GM18498 (cell line): Measurements from ENCODE around the gene OR4K13.

ENCODE experiments used
- ATAC-seq: cut with Tn5 transposase; IDR thresholded peaks from one replicate; pipeline ENCODE4 v1.9.1; 2021; ENCODE audit warnings: mild to moderate bottlenecking, moderate library complexity; ENCODE audit not compliant: unreplicated experiment

Gene OR4K13, protein sequence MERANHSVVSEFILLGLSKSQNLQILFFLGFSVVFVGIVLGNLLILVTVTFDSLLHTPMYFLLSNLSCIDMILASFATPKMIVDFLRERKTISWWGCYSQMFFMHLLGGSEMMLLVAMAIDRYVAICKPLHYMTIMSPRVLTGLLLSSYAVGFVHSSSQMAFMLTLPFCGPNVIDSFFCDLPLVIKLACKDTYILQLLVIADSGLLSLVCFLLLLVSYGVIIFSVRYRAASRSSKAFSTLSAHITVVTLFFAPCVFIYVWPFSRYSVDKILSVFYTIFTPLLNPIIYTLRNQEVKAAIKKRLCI

DNA sequence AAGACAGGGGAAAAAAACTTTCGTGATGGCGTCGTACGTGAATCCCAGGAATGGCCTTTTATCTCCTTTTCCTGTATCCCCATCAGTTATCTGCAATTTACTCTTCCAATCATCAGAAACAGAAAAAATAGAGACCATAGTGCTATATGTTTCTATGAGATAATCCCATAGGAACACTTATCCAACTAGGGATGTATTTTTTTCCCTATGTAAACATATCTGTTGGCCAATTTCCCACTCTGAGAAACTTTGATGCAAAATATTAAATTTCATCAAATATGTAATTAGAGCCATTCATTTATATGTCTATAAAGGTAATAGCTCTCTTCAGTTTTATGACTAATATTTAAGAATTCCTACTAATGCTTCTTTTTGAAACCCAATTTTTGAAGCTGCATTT is at the start of gene OR4K13:
Gene OR4K13 (minus strand): TSS at position 101 of the 400 bp plus-strand sequence. CDS start 1,280 bp downstream, outside the sequence.
- no peak for ATAC-seq

DNA sequence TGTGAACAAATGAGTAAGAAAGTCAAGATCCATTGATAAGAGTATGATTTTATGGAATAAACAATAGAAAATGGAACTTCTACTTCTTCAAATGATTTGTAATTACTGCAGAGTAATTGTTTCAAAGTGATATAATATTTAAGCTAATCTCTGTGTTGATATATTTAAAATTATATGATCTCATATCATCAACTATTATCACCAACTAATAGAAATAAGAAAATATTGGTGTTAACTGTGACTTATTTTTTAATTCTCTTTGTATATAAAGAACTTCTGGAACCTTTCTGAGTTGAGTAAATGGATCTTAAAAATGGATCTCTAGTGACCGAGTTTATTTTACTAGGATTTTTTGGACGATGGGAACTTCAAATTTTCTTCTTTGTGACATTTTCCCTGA is 23.9 kb upstream of the OR4K13 start, which contains the start of gene OR4L1:
Gene OR4L1 (plus strand): TSS at position 301 of the 400 bp plus-strand sequence. CDS start 0 bp downstream, at position 301.
- no peak for ATAC-seq

DNA sequence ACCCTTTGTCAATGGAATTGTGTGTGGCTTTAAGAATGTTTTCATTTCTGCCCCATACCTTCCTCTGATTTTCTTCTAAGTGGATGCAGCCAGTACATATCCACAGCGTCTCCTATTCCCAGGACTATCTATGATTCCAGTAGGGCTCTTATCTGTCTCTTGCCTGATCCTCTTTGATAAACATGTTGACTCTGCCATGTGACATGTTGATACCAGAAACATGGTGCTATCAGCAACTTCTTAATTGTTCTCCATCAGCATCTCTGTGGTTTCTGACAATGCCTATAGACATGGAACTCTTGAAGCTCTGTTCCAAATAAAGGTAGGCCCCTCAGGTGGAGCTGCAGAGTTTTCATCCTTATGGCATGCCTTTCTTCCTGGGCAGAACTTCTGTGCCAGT is 12.4 kb upstream of the OR4K13 start:
- ATAC-seq: no peak

DNA sequence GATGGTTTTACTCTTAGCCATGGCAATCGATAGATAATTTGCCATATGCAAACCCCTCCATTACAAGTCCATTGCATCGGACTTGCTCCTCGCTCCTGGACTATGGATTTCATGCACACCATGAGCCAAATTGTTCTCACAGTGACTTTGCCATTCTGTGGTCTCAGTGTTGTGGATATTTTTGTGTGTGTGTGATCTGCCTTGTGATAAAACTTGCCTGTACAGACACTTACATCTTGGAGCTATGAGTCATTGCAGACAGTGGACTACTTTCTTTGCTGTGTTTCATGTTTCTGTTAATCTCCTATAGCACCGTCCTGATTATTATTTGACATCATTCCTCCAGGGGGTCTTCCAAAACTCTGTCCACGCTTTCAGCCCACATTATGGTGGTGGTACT is 8.4 kb upstream of the OR4K13 start:
- no peak for ATAC-seq

DNA sequence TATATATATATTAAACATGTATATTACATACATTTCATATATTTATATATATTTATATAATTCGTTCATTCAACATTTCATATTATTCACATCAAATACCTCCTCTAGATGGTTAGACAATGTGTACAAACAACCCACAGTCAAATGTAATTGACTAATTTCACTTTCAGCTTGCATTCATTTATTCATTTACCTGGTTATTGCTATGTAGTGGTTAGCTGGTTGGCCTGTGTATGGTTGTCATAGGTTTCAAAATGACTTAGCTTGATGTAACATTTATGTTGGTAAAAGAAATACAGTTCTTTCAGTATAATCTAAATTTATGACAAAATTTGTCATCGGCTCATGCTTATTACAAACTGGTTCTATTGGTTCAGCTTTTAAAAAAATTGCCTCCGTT is 389 bp downstream of the OR4K13 start:
- ATAC-seq: no peak

DNA sequence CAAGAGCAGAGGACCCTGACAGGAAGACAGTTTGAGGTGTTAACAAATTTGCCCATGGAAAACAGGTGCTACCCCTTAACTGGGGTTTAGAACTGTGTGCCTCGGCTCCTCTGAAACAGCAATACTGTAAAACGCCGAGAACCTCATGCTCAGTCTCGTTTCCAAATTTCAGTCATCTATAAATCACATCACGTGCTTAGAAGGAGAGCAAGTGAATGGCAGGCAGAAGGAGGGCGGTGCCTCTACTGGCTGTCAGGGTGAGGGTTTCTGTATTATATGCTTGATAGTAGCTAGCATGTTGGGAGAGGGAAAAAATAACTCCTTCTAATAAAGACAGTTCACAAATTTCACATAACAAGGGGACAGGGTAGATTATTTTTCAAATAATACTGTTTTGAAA is 4.8 kb downstream of the OR4K13 start:
- ATAC-seq: no peak

DNA sequence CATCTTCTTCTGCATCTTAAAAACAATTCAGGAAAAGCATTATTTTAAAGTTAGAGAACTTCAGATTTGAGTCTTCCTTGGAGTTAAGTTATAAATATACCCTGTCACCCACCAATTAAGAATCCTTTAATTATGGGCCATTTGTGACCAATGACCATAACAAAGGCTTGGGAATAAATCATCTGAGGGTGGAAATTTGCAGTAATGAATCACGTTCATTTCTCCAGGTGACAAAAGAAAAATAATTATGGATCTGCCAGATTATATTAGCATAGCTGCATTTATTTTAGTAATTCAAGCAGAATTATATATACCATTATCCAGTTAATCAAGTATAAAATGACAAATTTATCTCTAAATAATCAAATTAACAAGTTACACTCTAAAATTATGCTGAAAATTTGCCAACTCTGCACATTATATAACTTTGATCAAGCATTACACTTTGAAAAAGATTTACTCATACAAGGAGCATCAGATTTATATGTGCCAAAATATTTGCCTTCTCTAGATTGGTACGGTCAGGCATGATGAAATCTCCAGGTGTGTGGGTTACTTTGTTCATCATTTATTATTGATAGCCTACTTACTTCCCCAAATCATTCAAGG is 16.5 kb downstream of the OR4K13 start, which contains the start of gene OR4K14:
Gene OR4K14 (minus strand): TSS at position 51 of the 609 bp plus-strand sequence. CDS start 4,114 bp downstream, outside the sequence.
- ATAC-seq: no peak

DNA sequence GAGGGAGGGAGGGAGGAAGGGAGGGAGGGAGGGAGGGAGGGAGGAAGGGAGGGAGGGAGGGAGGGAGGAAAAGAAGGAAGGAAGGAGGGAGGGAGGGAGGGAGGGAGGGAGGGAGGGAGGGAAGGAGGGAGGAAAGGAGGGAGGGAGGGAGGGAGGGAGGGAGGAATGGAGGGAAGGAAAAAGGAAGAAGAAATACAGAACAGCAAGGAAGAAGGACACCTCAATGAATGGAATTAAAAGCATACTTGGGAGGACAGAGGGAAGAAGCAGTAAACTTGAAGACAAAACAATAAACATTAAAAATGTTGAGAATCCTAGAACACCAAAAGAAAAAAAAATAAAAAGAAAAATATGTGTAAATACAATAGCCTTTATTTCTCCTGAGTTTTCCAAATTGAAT is 27.7 kb downstream of the OR4K13 start:
- no peak for ATAC-seq

DNA sequence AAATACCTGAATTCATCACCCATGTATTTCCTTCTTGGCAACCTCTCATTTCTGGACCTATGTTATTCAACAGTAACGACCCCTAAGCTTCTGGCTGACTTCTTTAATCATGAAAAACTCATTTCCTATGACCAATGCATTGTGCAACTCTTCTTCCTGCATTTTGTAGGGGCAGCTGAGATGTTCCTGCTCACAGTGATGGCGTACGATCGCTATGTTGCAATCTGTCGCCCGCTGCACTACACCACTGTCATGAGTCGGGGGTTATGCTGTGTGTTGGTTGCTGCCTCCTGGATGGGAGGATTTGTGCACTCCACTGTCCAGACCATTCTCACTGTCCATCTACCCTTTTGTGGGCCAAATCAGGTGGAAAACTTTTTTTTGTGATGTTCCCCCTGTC is 33.5 kb downstream of the OR4K13 start:
- no peak for ATAC-seq

DNA sequence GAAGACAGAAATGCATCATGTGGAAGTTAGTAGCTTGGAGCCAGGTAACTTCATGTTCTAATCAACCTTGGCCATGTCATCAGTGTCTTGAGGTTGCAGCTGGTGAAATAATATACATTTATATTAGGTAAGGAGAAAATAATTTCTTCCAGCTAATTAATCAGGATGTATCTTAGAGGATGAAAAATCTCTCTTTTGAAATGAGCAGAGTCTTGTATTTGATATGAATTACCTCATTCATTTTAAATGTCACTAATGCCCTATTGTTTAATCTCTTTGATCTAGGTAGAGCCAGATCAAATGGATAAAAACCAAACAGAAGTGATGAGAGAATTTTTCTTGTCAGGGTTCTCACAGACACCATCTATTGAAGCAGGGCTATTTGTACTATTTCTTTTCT is 34.0 kb downstream of the OR4K13 start, which contains the start of gene OR4Q2:
Gene OR4Q2 (plus strand): TSS at position 301 of the 400 bp plus-strand sequence.
- ATAC-seq: no peak

DNA sequence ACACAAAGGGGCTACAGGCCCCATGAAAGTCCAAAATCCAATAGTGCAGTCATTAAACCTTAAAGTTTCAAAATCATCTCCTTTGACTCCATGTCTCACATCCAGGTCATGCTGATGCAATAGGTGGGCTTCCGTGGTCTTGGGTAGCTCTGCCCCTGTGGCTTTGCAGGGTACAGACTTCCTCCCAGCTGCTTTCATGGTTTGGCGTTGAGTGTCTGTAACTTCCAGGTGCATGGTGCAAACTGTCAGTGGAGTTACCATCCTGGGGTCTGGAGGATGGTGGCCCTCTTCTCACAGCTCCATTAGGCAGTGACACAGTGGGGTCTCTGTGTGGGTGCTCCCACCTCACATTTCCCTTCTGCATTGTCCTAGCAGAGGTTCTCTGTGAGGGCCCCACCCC is 42.4 kb downstream of the OR4K13 start:
- no peak for ATAC-seq
